ENCODE data around the gene VDR. TPM values are rescaled to one million over a fixed set of nuclear protein-coding genes. Genes with fewer than 3 reads are reported as not detected.

Gene VDR
- total and polyA plus RNA-seq, 2 donors (not counting 1 experiment from before 2014, with no cell fraction given) = 0.37 to 0.42 TPM

DNA sequence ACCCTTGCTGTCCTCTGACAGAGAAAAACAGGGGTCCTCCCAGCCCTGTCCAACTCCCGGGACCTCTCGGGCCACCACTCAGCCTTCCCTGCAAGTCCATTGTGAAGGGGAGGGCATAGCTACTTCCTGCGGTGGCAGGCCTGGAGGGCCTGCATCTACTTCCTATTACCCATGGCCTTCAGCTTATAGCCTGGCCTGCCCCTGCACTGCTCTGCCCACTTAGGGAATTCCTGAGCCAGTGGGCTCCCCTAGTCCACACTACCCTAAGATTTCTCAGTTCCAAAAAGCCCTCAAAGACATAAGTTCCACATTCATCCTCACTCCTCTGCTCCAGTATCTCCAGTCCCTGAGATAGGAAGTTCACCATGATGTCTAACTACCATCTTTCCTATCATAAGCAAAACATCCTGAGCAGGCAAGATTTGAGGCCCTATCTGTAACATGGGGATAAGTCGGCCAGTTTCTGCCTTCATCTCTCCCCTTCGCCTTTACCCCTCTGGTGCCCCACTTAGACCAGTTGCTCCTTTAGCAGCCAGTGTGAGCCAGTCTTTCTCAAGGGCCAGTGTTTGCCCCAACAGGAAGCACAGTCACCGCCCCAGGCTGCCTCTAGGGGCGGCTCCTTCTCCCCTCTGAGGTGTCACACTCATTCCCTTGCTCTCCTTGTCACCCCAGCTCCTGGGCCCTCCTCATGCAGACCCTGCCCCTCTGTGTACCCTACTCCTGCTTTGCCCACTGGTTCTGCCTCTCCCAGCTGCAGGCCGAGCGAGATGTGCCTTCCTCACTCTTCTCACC is 96.0 kb downstream of the VDR start:
- Histone ChIP-seq H2AFZ (ENCODE audit: insufficient read depth, low read depth, low read length, poor library complexity, severe bottlenecking) (no peak overlapping the region), H4K20me1 (ENCODE audit: control insufficient read depth, insufficient read depth, low read length, poor library complexity, severe bottlenecking) (no peaks in the 10 kb centered on the region), H3K36me3 (replicated peaks in 1 of 2; ENCODE audit: control extremely low read depth in 1 of 2, control insufficient read depth in 1 of 2, extremely low read depth in 1 of 2, insufficient read depth in 2 of 2, low read length in 1 of 2) (peaks cover 0 to 14% of the 10 kb centered on the region in 2 experiments), H3K27ac (ENCODE audit: low read length in 2 of 2) (peak overlapping the region; percentile 90 to 94), H3K4me2 (replicated peaks; ENCODE audit: low read depth, low read length, poor library complexity, severe bottlenecking) (peak overlapping the region; percentile 84), H3K9ac (ENCODE audit: low read length) (peak overlapping the region; percentile 54), H3K27me3 (replicated peaks in 1 of 4; ENCODE audit: control extremely low read depth in 1 of 4, control insufficient read depth in 3 of 4, insufficient read depth in 4 of 4, low read length in 3 of 4) (no peaks in the 10 kb centered on the region), H3K9me3 (ENCODE audit: control extremely low read depth in 1 of 3, control insufficient read depth in 2 of 3, insufficient read depth in 1 of 3, low read length in 2 of 3) (no peaks in the 10 kb centered on the region), H3K4me1 (ENCODE audit: control insufficient read depth in 2 of 2, insufficient read depth in 2 of 2, low read length in 2 of 2) (peaks cover 72 to 93% of the 10 kb centered on the region in 2 donors), H3K79me2 (ENCODE audit: control insufficient read depth, insufficient read depth, low read length) (peaks cover 94% of the 10 kb centered on the region), H3K4me3 (ENCODE audit: control extremely low read depth in 1 of 5, extremely low read depth in 1 of 5, insufficient read depth in 1 of 5, low read depth in 2 of 5, low read length in 4 of 5) (peak overlapping the region in 4 of 5 experiments; percentile 16 to 33 (median 22))
- no peaks in the 10 kb centered on the region for H3K9me3 Mint-ChIP-seq (ENCODE audit: insufficient read depth)
- peak overlapping the region; percentile 69 for H3K4me3 Mint-ChIP-seq
- TF ChIP-seq, protein P1, sequence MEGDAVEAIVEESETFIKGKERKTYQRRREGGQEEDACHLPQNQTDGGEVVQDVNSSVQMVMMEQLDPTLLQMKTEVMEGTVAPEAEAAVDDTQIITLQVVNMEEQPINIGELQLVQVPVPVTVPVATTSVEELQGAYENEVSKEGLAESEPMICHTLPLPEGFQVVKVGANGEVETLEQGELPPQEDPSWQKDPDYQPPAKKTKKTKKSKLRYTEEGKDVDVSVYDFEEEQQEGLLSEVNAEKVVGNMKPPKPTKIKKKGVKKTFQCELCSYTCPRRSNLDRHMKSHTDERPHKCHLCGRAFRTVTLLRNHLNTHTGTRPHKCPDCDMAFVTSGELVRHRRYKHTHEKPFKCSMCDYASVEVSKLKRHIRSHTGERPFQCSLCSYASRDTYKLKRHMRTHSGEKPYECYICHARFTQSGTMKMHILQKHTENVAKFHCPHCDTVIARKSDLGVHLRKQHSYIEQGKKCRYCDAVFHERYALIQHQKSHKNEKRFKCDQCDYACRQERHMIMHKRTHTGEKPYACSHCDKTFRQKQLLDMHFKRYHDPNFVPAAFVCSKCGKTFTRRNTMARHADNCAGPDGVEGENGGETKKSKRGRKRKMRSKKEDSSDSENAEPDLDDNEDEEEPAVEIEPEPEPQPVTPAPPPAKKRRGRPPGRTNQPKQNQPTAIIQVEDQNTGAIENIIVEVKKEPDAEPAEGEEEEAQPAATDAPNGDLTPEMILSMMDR (IDR thresholded peaks at IDR 0.05) = no peak
- TF ChIP-seq EZH2 (IDR thresholded peaks at IDR 0.05; ENCODE audit: borderline replicate concordance, insufficient read depth, low read depth, low read length, poor library complexity, severe bottlenecking) = no peak
- intact Hi-C loops (cut with micrococcal nuclease) = loop anchor here (1.0 kb wide), 5 partner anchors 11 to 102 kb away; partner anchors contain the start of genes HDAC7, RPAP3 and SLC48A1
- ChIA-PET CTCF (interaction anchor here (0.9 to 38.8 kb wide), 15 partner anchors 11 to 157 kb away, joined by 3 to 1203 read pairs (median 8); partner anchors contain the start of genes HDAC7 and SLC48A1), POLR2A (interaction anchor here (0.8 to 17.3 kb wide), 10 partner anchors 8 to 67 kb away, joined by 3 to 264 read pairs (median 4); partner anchors contain the start of gene HDAC7)
- peaks cover 96% of the 10 kb centered on the region for H3K4me1 Mint-ChIP-seq
- DNase-seq (peak; percentile 54), ATAC-seq (ENCODE audit: low read depth) (peak; percentile 3)
- 13% methylated on average over 7 of the region's 9 CpGs for whole genome bisulfite sequencing (ENCODE audit: insufficient coverage)
- no peaks in the 10 kb centered on the region for H3K27me3 Mint-ChIP-seq
- H3K27ac Mint-ChIP-seq = peak overlapping the region; percentile 91
